NK-92 treated with Interleukin-12 subunit alpha and Interleukin-12 subunit beta, amount 100 ng/mL, for 24 hours (cell line): ENCODE data around the gene DYNC1H1.

Experiments
- DNase-seq: peaks from one replicate; lab custom pipeline; 2025; lab: John Stamatoyannopoulos, UW

DYNC1H1 gene

GRCh38 chr14:101945171-101945570, 19.2 kb upstream of the DYNC1H1 start:
- DNase-seq, result no peak

DNA sequence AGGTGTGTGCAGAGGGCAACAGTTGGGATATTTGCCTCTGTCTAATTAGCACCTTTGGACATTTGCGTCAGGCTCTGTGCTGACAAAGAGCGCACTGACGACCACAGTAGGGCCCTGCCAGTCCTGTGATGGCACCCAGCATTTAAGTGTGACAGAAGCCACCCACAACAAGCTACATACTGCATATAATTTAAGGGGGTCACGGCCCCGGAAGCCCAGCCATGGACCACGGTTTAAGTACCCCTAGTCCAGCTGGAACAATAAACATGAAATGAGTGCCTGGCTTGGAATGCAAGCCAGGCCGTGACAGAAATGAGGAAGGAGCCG, 16.8 kb upstream of the DYNC1H1 start:
- peak; percentile 22 for DNase-seq

DNA sequence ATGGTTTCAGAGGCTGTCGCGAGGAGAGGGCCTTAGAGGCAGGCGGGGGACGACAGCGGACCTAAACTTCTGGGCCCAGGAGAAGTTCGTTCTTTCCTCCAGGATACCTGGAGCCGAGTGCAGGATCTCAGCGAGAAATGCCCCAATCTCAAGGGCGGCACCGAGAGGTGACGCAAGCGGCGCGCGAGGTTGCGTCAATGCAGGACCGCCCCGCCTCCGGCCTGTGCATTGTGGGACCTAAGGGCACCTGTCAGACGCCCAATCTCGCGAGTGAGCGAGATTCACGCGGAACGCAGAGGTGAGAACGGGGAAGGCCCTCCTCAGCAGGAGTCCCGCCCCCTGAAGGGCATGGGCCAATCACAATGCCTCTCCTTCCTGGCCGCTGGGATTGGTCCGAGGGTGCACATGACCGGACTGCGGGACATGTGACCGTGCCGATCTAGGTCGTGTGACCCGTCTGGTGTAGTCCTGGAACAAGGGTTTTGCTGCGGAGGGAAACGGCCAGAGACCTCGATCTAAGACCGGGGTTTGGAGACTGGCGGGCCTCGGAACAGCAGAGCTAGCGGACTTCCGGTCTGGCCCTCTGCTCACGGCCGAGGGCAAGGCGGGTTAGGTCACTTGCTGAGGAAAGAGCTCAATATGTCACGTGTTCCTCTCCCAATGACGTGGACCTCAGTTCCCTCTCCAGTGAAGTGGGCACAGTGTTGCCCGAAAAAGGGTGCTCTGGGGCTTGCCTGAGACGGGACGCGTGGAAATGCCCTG, 16.3 kb upstream of the DYNC1H1 start:
- peak; percentile 100 for DNase-seq

DNA sequence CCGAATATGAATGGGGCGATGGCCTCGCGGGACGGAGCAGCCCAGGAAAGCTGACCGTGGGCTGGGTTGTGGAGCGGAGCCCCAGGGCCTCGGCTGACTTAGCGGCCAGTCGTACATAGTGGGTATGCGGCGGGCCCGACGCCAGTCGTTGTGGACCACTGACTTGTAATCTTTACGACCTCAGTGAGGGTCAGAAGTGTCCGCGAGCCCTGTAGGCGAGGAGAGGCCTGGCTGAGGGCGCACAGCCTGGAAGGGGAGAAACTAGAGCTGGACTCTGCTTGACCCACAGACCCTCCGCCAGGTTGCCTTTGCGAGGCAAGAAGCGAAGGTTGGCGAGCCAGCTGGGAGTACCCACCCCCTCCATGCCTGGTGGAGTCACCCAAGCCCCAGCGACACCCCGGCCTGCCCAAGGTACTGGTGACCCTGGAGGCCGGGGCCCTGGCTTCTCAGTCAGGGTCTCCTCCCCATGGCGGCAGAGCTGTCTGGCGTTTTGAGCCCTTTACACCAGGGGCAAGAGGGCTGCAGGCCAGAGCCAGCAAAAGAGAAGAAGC, 15.6 kb upstream of the DYNC1H1 start:
- DNase-seq, result no peak

DNA sequence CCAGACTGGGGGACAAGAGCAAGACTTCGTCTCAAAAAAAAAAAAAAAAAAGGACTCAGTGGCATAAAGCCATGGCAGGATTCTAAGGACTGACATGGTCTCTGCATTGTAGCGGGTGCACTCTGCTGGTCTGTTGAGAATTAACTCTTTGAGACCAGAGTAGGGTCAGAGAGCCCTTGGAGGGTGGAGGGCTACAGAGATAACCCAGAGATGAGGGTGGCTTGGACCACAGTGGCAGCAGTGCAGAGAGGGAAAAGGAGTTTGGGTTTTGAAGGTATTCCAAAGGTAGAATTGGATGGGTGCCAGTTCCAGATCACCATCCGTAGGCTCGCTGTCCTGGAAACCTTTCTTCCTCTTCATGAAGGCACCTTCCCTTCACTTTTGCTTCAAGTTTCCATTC, 14.3 kb upstream of the DYNC1H1 start:
- DNase-seq, result no peak

DNA sequence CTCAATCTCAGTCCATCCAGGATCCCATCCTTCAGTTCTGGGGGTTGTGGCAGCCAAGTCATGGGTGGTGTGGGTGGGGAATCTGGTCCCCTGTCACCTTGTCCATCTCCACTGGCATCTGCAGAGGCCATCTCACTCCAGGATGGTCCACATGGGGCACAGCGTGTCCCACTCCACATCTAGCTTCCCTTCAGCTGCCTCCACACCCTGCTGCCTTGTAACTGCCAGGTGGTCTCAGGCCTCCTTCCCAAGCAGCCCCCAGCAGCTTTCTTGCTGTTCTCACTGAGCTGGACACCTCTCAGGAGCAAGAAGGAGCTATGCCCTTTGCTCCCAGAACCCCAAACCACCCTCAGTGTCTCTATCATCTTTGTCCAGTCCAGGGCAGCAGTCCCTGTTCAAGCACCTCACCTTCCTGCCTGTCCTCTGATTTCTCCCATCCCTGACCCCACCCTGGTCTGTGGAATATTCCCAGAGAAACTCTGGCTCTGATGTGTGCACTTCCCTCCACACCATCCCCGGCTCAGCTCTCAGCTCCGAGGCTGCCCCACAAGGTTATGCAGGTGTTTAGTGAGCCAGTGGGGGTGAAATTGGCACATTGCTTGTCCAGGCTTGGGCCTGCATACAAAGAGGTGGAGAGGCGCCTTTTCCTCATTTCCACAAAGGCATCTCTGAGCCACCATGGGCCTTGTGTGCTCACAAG, 13.7 kb upstream of the DYNC1H1 start:
- DNase-seq, result no peak

DNA sequence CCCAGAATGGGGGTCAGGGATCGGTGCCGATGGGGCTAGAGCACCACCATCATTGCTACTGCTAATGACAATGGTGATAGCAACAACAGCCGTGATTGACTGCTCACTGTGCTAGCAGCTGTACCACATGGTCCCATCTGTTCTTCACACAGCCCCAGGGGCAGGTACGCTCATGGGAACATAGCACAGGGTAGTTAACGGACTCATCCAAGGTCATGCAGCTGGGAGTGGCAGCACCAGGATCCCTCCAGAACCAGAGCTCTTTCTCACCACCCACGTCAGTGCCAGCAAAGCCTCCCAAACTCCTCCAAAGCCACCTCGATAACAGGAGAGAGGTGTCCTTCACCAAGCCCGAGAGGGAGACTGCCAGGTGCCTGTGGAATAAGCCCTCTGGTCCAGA, 11.2 kb upstream of the DYNC1H1 start:
- DNase-seq, result no peak

DNA sequence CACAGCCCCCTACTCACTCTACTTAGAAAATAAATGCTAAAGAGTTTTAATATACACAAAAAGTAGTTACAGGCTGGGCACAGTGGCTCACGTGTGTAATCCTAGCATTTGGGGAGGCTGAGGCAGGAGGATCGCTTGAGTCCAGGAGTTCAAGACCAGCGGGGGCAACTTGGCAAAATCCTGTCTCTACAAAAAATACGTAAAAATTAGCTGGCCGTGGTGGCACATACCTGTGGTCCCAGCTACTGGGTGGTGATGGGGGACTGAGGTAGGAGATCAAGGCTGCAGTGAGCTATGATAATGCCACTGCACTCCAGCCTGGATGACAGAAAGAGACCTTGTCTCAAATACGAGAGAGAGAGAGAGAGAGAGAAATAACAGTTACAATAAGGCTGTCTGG, 9.9 kb upstream of the DYNC1H1 start:
- no peak for DNase-seq

DNA sequence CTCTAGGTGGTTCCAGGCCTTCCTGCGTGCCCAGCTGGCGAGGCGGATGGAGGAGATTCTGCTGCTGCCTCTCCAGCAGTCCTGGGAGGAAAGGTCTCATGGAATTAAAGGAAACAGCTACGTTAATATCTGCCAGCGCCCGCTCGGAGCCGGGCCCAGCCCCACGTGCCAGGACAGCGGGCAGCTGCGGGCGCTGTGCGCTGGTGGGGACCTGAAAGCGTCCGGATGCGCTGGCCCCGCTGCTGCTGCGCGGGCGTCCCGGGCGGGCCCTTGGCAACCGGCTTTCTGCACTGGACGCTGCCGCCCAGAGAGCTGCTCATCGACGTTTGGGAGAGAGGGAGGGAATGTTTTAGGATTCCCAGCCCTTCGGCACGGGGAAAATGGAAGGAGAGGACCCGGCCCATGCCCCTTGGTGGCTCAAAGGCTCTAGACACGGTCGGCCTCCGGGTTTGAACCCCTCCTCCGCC, 8.6 kb upstream of the DYNC1H1 start:
- no peak for DNase-seq

DNA sequence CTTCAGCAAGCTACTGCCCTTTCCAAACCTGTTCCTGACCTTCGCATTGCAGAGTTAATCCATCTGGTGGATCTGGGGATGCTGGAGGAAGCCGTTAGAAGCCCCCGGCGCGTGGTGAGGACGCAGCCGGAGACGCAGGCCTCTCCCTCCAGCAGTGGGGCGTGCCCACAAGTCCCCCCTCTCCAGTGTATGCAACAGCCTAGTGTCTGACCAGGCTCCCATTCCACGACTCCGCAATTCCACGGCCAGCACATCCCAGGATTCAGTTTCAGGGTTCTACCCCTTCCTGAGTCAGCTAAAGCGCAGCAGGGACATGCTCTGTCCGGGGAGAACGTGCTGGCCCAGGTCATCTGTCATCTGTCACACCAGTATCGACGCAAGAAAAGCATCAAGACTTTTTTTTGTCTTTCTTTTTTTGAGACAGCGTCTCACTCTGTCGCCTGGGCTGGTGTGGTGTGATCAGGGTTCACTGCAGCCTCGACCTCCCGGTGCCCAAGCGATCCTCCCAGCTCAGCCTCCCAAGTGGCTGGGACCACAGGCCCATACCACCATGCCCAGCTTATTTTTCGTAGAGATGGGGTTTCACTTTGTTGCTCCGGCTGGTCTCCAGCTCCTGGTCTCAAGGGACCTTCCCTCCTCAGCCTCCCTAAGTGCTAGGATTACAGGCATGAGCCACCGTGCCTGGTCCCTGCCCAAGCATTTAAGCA, 8.0 kb upstream of the DYNC1H1 start:
- DNase-seq, result no peak

DNA sequence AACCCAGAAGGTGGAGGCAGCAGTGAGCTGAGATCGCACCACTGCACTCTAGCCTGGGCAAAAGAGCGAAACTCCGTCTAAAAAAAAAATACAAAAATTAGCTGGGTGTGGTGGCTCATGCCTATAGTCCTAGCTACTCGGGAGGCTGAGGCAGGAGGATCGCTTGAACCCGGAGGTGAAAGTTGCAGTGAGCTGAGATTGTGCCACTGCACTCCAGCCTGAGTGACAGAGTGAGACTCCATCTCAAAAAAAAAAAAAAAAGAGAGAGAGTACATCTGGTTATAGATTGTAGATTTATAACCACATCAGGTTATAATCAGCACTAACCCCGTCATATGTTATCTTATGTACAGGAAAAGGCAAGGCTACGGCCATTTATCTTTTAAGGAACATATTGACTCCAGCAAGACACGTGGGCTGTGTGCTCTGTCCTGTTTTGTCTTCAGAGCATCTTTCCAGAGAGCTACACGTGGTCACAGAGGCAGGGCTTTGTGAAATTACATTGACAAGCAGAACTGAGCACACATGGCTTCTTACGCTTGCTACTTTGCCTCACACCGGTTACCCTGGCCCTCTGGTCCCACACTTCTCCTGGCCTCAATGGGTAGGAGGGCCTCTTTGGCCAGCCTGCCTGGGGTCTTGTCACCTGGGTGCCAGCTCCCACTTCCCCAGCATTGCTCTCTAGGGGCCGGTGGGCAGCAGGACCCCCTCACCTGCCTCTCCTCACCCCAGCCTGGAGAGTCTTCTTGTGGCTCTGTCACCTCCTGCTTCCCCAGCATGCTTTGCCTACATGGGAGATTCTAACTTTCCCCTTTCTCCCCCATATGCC, 6.8 kb upstream of the DYNC1H1 start:
- no peak for DNase-seq

DNA sequence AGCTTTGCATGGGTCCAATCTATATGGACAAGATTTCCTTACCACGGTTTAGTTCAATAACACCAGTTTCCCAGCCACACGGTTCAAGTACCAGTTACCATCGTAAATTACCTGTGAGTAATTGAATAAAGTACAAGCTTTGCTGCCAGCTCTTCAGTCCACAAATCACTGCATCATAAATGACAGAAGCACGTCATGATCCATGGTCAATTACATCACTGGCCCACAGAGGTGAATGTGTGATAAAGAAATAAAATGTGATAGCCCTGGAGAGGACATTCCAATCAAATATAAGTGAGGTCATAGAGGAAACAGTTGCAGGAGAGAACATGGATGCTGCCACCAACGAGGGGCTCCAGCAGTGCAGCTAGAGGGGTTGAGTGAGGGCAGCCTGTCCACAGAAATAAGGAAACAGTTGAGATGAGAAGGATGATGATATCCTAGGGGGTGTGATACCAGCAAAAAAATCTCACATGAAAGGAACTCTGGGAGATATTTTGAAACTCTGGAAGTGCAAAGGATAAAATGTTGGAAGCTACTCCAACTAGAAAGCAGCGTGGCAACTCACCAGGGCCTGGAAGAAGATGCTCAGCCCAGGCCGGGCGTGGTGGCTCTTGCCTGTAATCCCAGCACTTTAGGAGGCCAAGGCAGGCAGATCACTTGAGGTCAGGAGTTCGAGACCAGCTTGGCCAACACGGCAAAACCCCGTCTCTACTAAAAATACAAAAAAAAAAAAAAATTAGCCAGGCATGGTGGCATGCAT, 5.8 kb upstream of the DYNC1H1 start:
- no peak for DNase-seq

DNA sequence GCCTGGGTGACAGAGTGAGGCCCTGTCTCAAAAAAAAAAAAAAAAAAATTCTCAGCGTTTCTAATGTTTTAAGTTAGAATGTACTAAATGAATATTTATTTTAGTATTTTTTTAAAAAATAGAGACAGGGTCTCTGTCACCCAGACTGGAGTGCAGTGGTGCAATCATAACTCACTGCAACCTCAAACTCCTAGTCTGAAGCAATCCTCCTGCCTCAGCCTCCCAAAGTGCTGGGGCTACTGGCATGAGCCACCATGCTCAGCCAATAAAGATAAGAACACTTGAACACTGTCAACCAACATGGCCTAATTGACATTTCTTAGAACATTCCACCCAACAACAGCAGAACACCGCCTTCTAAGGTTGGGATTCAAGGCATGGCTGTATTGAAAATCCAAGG, 5.1 kb upstream of the DYNC1H1 start:
- no peak for DNase-seq

- DNase-seq, result no peak
These were observed 4.1 kb upstream of the DYNC1H1 start for GRCh38 chr14:101960225-101960624.

- DNase-seq, result peak; percentile 60
These were observed 3.2 kb upstream of the DYNC1H1 start for GRCh38 chr14:101961011-101961721.

- DNase-seq, result no peak
These were observed 2.4 kb upstream of the DYNC1H1 start for GRCh38 chr14:101961746-101962502.

DNA sequence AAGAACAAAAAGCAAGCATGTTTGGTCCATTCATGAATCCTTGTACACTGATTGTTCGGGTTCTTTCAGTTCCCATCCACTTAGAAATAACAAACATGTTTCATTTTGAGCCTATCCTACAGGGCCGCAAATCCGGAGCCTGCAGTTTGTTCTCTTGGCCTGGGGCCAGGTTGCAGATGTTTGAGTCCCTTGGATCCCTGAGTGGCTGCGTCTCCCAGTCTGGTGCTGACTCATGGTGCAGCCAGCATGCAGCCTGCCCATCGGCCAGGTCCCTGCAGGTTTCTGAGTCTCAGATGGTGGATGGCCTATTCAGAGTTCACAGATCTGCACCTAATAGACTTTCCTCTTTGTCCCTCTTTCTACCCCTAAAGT, 1.9 kb upstream of the DYNC1H1 start:
- no peak for DNase-seq

- no peak for DNase-seq
These were observed 1.3 kb upstream of the DYNC1H1 start for GRCh38 chr14:101963052-101963451.

DNA sequence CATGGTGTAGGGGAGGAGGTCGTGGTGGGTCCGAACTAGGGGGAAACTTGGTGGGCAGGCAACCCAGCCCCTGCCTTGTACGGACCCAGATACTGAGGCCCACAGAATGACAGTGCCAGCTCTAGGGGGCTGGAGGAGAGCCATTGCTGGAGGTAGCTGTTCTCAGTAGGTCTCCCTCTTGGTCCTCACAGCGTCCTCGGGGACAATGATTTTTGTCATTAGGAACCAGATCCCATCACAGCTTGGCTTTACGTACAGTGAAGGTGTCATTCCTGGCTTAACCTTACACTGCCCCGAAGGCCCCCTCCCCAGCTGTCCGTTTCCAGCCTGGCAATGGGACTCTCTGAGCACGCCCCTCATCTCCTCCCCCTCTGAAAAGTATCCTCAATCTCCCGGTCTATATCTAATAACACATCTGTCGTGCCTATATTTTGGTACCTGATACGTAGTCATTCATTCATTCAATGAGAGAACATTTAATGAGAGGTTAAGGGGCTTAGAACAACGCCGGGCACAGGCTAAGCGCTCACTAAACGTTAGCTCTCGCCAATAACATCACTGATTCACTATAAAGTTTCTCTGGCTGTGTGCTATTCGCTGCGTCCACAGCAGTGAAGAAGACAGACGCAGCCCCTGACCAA, 597 bp upstream of the DYNC1H1 start:
- no peak for DNase-seq
